G401 (cell line): ENCODE results near the gene IFNG. TPM values are rescaled to one million over a fixed set of nuclear protein-coding genes. Genes with fewer than 3 reads are reported as not detected.

Experiments used
- DNase-seq: peaks from one replicate; pipeline ENCODE4 v3.0.0-alpha.2; 2015; ENCODE audit warnings: low spot score
- in situ Hi-C: cut with HindIII; loops from 2 replicates; pipeline ENCODE4 v1.10.0; 2016; ENCODE audit warnings: low sequenced_read_pairs, mixed read lengths
- total RNA-seq: library from RNA; depleted of rRNA; stranded (reverse); fragments of >200 nt; shearing (Covaris generic); gene quantifications from 2 replicates; pipeline ENCODE4 v1.2.3, GENCODE V29; 2014; rRNA removed

IFNG gene
- total RNA-seq, 1 experiment from 2014 or later = not detected

- in situ Hi-C loops = no loop called here
- DNase-seq = no peak
These were observed 39.8 kb downstream of the IFNG start for GRCh38 chr12:68119724-68120211.

GRCh38 chr12:68119250-68119649, 40.3 kb downstream of the IFNG start:
- in situ Hi-C loops = no loop called here

GRCh38 chr12:68118096-68118755, 41.3 kb downstream of the IFNG start:
- in situ Hi-C loops = no loop called here
- no peak for DNase-seq

More at GRCh38 chr12:68119250-68119649, 40.3 kb downstream of the IFNG start:
- no peak for DNase-seq

- no peak for DNase-seq
- in situ Hi-C loops = no loop called here
These were observed 41.9 kb downstream of the IFNG start for GRCh38 chr12:68117661-68118060.

- in situ Hi-C loops = no loop called here
- DNase-seq = no peak
These were observed 44.3 kb downstream of the IFNG start for GRCh38 chr12:68115281-68115680.

- no peak for DNase-seq
- in situ Hi-C loops = no loop called here
These were observed 44.9 kb downstream of the IFNG start for GRCh38 chr12:68114606-68115005.

- no peak for DNase-seq
- in situ Hi-C loops = no loop called here
These were observed 45.9 kb downstream of the IFNG start for GRCh38 chr12:68113644-68114043.

- DNase-seq = no peak
- in situ Hi-C loops = no loop called here
These were observed 47.5 kb downstream of the IFNG start for GRCh38 chr12:68111995-68112394.

GRCh38 chr12:68109444-68110217, 49.9 kb downstream of the IFNG start:
- DNase-seq = no peak
- in situ Hi-C loops = no loop called here

- in situ Hi-C loops = no loop called here
- no peak for DNase-seq
These were observed 50.5 kb downstream of the IFNG start for GRCh38 chr12:68109001-68109400.

GRCh38 chr12:68106660-68107059, 52.9 kb downstream of the IFNG start:
- DNase-seq = no peak
- in situ Hi-C loops = no loop called here

- in situ Hi-C loops = no loop called here
- no peak for DNase-seq
These were observed 53.4 kb downstream of the IFNG start for GRCh38 chr12:68106160-68106559.

Other genes with a start within 250 kb of the IFNG start
- not detected in 2 replicates for gene IFNG-AS1, start 170.3 kb downstream of the IFNG start, total RNA-seq
- gene IL26, start 66.1 kb upstream of the IFNG start, total RNA-seq = not detected in 2 replicates
- gene IL22, start 93.9 kb upstream of the IFNG start, total RNA-seq = not detected in 2 replicates
- 6.5 and 12.8 TPM in 2 replicates for gene MDM1, start 172.6 kb upstream of the IFNG start, total RNA-seq